Central memory CD4-positive, alpha-beta T cell (primary cell): Measurements from ENCODE around the gene IL4R.
"Not testable (repeated sequence)": the region's sequence is repeated elsewhere in the genome, so short reads cannot be mapped to it uniquely, and the experiment has no call there.

Experiments used
- DNase-seq: peaks from one replicate; pipeline ENCODE4 v3.0.0; 2022

The IL4R gene

DNA sequence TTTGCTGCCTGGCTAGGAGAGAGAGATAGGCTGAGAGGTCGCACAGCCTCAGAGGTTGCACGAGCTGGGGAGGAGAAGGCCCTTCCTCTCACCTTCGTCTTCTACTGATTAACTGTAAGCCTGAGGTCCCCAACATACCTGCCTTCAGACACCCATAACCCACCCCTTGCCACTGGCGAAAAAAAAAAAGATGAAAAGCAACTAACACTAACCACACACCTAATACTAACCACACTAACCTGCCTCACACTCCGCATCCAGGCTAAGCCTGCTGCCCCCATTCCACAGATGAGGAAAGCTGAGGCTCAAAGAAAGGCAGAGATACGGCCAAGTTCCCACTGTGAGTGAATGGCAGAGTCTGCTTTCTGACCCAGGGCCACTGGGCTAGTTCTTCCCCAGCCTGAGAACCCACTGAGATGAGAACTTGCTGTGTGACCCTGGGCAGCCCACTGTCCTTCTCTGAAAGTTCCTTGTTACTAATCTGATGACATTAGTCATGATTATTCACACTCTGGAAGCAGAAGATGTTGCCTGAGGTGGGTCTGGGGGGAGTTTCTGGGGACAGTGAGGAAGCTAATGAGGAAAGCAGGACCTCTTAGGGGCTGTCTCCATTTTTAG lies 92.8 kb downstream of the IL4R start:
- no peak for DNase-seq

- DNase-seq = peak; percentile 37
Observed at GRCh38 chr16:27407133-27407532, 93.4 kb downstream of the IL4R start.

GRCh38 chr16:27408012-27408601 lies 94.3 kb downstream of the IL4R start:
- peak; percentile 13 for DNase-seq

GRCh38 chr16:27408602-27409031 lies 94.8 kb downstream of the IL4R start:
- no peak for DNase-seq

DNA sequence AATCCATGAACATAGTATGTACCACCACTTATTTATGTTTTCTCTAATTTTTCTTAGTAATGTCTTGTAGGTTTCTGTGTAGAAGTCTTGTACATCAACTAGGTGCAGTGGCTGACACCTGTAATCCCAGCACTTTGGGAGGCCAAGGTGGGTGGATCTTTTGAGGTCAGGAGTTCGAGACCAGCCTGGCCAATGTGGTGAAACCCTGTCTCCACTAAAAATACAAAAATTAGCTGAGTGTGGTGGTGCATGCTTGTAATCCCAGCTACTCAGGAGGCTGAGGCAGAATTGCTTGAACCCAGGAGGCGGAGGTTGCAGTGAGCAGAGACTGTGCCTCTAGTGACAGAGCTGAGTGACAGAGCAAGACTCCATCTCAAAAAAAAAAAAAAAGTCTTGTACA lies 96.2 kb downstream of the IL4R start:
- not testable (repeated sequence) for DNase-seq

DNA sequence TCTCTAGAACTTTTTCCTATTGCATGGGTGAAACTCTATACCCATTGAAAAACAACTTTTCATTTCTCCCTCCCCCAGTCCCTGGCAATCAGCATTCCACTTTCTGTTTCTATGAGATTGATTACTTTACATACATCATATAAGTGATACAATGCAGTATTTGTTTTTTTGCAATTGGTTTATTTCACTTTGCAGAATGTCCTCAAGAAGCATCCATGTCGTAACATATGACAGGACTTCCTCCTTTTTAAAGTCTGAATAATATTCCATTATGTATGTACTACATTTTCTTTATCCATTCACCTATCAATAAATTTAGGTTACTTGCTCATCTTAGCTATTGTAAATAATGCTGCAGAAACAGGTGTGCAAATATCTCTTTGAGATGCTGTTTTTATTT lies 97.0 kb downstream of the IL4R start:
- no peak for DNase-seq

GRCh38 chr16:27413956-27414355 lies 100.2 kb downstream of the IL4R start:
- DNase-seq = no peak
